KMS-11 (cell line): ENCODE data around the gene MDN1.

Source experiments
- H2AFZ ChIP-seq: fragments of 200-600 bp; sonication (generic); 2 replicates; pipeline ENCODE4 v1.6.1; 2016; ENCODE audit warnings: antibody characterized with exemption, mixed run types, low read depth
- H3K27ac ChIP-seq: fragments of 200-600 bp; sonication (generic); 2 replicates; pipeline ENCODE4 v1.6.1; 2016; ENCODE audit warnings: mild to moderate bottlenecking, mixed run types
- H3K27me3 ChIP-seq: fragments of 200-600 bp; sonication (generic); 2 replicates; pipeline ENCODE4 v1.6.1; 2017; ENCODE audit warnings: mild to moderate bottlenecking, low read depth, mixed run types, moderate library complexity; ENCODE audit not compliant: insufficient read depth
- H3K36me3 ChIP-seq: fragments of 200-600 bp; sonication (generic); 2 replicates; pipeline ENCODE4 v1.6.1; 2017; ENCODE audit warnings: mild to moderate bottlenecking, mixed run types; ENCODE audit not compliant: insufficient read depth
- H3K4me1 ChIP-seq: fragments of 200-600 bp; sonication (generic); 2 replicates; pipeline ENCODE4 v1.6.1; 2016; ENCODE audit warnings: mild to moderate bottlenecking, low read depth, mixed run types; ENCODE audit not compliant: poor library complexity, severe bottlenecking
- H3K4me2 ChIP-seq: fragments of 200-600 bp; sonication (generic); 2 replicates; pipeline ENCODE4 v1.7.0; 2016; ENCODE audit warnings: mild to moderate bottlenecking, mixed run types
- H3K4me3 ChIP-seq: fragments of 200-600 bp; sonication (generic); IDR thresholded peaks from 2 replicates; pipeline ENCODE4 v1.6.1; 2017; ENCODE audit warnings: low read depth, low read length, mixed read lengths; ENCODE audit not compliant: insufficient read depth
- H3K79me2 ChIP-seq: fragments of 200-600 bp; sonication (generic); 2 replicates; pipeline ENCODE4 v1.6.1; 2016; ENCODE audit warnings: low read depth, mixed run types; ENCODE audit not compliant: insufficient read depth
- H3K9ac ChIP-seq: fragments of 200-600 bp; sonication (generic); 2 replicates; pipeline ENCODE4 v1.6.1; 2016; ENCODE audit warnings: mild to moderate bottlenecking, mixed run types
- H4K20me1 ChIP-seq: fragments of 200-600 bp; sonication (generic); 2 replicates; pipeline ENCODE4 v1.6.1; 2016; ENCODE audit warnings: mild to moderate bottlenecking, mixed run types; ENCODE audit not compliant: insufficient read depth
- TF ChIP-seq, protein P1 (sequence below): fragments of 200-600 bp; sonication (generic); conservative IDR thresholded peaks from 2 replicates; pipeline ENCODE4 v1.6.1; 2017; ENCODE audit warnings: low read depth, mild to moderate bottlenecking, antibody characterized with exemption, low read length, moderate library complexity, mixed read lengths

Gene MDN1

DNA sequence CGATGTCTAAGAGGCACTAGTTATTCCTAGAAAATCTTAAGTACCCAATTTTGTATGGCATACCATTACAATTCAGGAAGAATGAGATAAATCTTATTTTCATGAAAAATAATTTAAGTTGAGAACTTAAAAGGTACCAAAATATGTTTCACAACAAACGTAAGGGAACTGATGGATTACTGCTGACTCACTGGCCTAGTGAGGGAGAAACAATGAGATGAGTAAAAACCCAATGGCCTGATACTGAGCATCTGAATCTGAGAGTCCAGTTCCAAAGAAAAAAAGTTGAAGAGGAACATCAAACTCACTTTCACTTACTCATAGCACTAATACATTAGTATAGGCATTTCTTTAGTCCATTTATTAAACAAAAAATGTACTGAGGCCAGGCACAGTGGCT lies 56.0 kb downstream of the MDN1 start:
- H3K4me3 ChIP-seq = no peak overlapping the region
- no peak overlapping the region for H3K9ac ChIP-seq
- H3K27ac ChIP-seq = no peak overlapping the region
- H3K4me2 ChIP-seq = no peak overlapping the region
- TF ChIP-seq, protein P1, sequence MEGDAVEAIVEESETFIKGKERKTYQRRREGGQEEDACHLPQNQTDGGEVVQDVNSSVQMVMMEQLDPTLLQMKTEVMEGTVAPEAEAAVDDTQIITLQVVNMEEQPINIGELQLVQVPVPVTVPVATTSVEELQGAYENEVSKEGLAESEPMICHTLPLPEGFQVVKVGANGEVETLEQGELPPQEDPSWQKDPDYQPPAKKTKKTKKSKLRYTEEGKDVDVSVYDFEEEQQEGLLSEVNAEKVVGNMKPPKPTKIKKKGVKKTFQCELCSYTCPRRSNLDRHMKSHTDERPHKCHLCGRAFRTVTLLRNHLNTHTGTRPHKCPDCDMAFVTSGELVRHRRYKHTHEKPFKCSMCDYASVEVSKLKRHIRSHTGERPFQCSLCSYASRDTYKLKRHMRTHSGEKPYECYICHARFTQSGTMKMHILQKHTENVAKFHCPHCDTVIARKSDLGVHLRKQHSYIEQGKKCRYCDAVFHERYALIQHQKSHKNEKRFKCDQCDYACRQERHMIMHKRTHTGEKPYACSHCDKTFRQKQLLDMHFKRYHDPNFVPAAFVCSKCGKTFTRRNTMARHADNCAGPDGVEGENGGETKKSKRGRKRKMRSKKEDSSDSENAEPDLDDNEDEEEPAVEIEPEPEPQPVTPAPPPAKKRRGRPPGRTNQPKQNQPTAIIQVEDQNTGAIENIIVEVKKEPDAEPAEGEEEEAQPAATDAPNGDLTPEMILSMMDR = no peak
- no peaks in the 10 kb centered on the region for H4K20me1 ChIP-seq
- no peak overlapping the region for H2AFZ ChIP-seq
- H3K4me1 ChIP-seq = no peaks in the 10 kb centered on the region
- H3K79me2 ChIP-seq = no peaks in the 10 kb centered on the region
- H3K27me3 ChIP-seq = no peaks in the 10 kb centered on the region
- no peaks in the 10 kb centered on the region for H3K36me3 ChIP-seq

DNA sequence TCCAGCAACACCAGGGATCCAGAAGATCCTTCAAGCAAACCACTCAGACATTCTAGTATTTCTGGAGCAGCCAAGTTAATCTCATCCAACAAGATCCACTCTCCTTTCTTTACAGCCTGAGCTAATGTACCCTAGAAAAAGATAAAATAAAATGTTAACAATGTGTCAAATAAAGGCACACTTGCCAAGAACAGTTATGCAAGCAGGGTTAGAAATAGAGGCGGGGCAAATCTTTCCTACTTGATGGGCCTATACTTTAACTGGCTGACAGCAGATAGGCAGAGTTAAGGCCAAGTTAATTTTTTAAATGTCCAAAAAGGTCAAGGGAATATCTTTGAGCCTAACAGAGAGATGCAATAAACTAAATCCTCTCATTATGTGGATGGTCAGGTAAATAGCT lies 60.8 kb downstream of the MDN1 start:
- no peak overlapping the region for H3K9ac ChIP-seq
- no peak overlapping the region for H2AFZ ChIP-seq
- no peaks in the 10 kb centered on the region for H3K36me3 ChIP-seq
- H3K4me1 ChIP-seq = no peaks in the 10 kb centered on the region
- no peaks in the 10 kb centered on the region for H4K20me1 ChIP-seq
- no peaks in the 10 kb centered on the region for H3K27me3 ChIP-seq
- H3K4me3 ChIP-seq = no peak overlapping the region
- H3K79me2 ChIP-seq = no peaks in the 10 kb centered on the region
- no peak overlapping the region for H3K4me2 ChIP-seq
- TF ChIP-seq, protein P1 = no peak
- H3K27ac ChIP-seq = no peak overlapping the region

DNA sequence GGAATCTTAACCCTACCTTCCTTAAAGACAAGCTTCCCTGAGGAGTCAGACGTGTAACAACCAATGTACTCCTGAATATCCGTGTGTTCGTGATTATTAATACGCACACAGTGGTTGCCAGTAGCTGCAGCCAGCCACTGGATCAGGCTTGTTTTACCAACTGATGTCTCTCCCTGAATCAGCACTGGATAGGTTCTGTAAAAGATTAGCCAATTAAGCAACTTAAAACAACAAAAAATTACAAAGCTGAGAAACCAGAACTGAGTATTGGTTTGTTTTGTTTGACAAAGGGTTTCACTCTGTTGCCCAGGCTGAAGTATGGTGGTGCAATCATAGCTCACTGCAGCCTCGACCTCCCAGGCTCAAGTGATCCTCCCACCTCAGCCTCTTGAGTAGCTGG lies 69.3 kb downstream of the MDN1 start:
- Histone ChIP-seq H3K4me2 (no peak overlapping the region), H3K27ac (no peak overlapping the region), H3K79me2 (no peaks in the 10 kb centered on the region), H3K4me1 (no peaks in the 10 kb centered on the region), H2AFZ (no peak overlapping the region), H3K9ac (no peak overlapping the region), H3K36me3 (no peaks in the 10 kb centered on the region), H4K20me1 (no peaks in the 10 kb centered on the region), H3K4me3 (no peak overlapping the region), H3K27me3 (no peaks in the 10 kb centered on the region)
- TF ChIP-seq, protein P1 = no peak

DNA sequence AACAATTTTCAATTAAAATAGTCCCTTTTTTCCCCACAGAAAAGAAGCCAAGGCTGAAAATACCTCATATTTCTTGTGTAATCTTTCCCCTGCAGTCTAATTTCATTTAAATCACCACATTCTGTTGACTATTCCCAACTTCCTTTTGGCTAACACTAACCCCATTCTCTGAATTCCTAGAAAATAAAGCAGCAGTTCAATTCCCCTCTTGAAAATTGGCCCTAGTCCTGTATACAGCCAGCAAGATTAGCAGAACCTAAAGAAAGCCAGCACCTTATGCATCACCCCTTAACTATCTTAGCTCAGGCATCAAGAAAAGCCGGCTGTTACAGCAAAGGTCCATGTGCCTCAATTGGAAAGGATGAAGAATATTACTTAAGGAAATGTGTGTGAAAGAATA lies 69.7 kb downstream of the MDN1 start:
- H3K27me3 ChIP-seq = no peaks in the 10 kb centered on the region
- no peak overlapping the region for H2AFZ ChIP-seq
- no peaks in the 10 kb centered on the region for H3K79me2 ChIP-seq
- no peak overlapping the region for H3K4me3 ChIP-seq
- TF ChIP-seq, protein P1 = no peak
- no peak overlapping the region for H3K9ac ChIP-seq
- H3K27ac ChIP-seq = no peak overlapping the region
- no peaks in the 10 kb centered on the region for H3K4me1 ChIP-seq
- no peaks in the 10 kb centered on the region for H3K36me3 ChIP-seq
- no peak overlapping the region for H3K4me2 ChIP-seq
- no peaks in the 10 kb centered on the region for H4K20me1 ChIP-seq

DNA sequence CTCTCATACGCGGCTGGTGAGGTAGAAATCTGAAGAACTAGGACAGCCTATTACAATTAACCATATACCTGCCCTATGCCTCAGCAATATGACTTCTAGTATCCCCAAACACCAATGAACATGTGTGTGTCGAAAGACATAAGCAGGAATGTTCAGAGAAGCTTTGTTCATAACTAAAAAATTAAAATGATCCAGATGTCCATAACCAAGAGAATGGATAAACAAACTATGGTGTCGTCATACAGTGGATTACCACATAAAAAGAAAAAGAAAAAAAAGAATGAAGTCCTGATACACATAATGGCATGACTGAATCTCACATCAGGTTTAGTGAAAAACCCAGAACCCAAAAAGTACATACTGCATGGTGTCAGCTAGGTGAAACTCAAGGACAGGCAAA lies 73.9 kb downstream of the MDN1 start:
- no peak overlapping the region for H3K9ac ChIP-seq
- no peak overlapping the region for H3K27ac ChIP-seq
- H3K79me2 ChIP-seq = no peaks in the 10 kb centered on the region
- H3K4me3 ChIP-seq = no peak overlapping the region
- no peaks in the 10 kb centered on the region for H3K36me3 ChIP-seq
- H4K20me1 ChIP-seq = no peaks in the 10 kb centered on the region
- TF ChIP-seq, protein P1 = no peak
- H3K27me3 ChIP-seq = no peaks in the 10 kb centered on the region
- H2AFZ ChIP-seq = no peak overlapping the region
- no peaks in the 10 kb centered on the region for H3K4me1 ChIP-seq
- no peak overlapping the region for H3K4me2 ChIP-seq
